B cell (primary cell): ENCODE data around the gene P2RX5. TPM values are rescaled to one million over a fixed set of nuclear protein-coding genes. Genes with fewer than 3 reads are reported as not detected.
A peak's percentile ranks its signal among the peaks of the same experiment; 100 is the strongest.

ENCODE experiments used
- ATAC-seq: fragments of 200-7000 bp; cut with Tn5 transposase; one replicate; pipeline ENCODE4 v1.10.0; 2021; ENCODE audit warnings: low read depth, mild to moderate bottlenecking, moderate number of reproducible peaks, moderate library complexity
- CTCF ChIA-PET: fragments of 350-600 bp; sonication (Branson Sonifier 250); formaldehyde crosslinking; loops from one replicate; lab custom pipeline; 2021; ENCODE audit warnings: antibody characterized with exemption, inconsistent platforms; lab: Charles Lee
- POLR2A ChIA-PET: fragments of 350-600 bp; sonication (Branson Sonifier 250); formaldehyde crosslinking; loops from one replicate; lab custom pipeline; 2021; ENCODE audit warnings: antibody characterized with exemption; lab: Charles Lee
- DNase-seq: peaks from one replicate; pipeline ENCODE4 v3.0.0; 2013
- H2AFZ ChIP-seq: 2 replicates; pipeline ENCODE4 v1.6.1; 2012; ENCODE audit warnings: mild to moderate bottlenecking, low read depth, low read length; ENCODE audit not compliant: insufficient read depth, poor library complexity, severe bottlenecking
- H3K27ac ChIP-seq, 2 donors: 1 replicate in 1 of 2; 2 replicates in 1 of 2; pipeline ENCODE4 v1.5.1; 2012 to 2013; ENCODE audit warnings: low read length in 2 of 2, mild to moderate bottlenecking in 2 of 2, moderate library complexity in 1 of 2
- H3K27me3 ChIP-seq, 4 experiments: fragments of 200-600 bp in 1 of 4; sonication (generic) in 1 of 4; replicated peaks in 1 of 4; 1 replicate in 2 of 4; 2 replicates in 2 of 4; pipeline versions ENCODE4 v1.6.1 to v1.7.0; 2013 to 2016; ENCODE audit warnings: low read length in 3 of 4, mild to moderate bottlenecking in 2 of 4, mixed read lengths in 1 of 4, moderate library complexity in 1 of 4; ENCODE audit not compliant: insufficient read depth in 4 of 4, control insufficient read depth in 3 of 4; ENCODE audit errors: control extremely low read depth in 1 of 4
- H3K36me3 ChIP-seq, 2 experiments: replicated peaks in 1 of 2; 1 replicate in 1 of 2; 2 replicates in 1 of 2; pipeline versions ENCODE4 v1.6.1 to v1.7.1; 2013; ENCODE audit warnings: low read length in 1 of 2; ENCODE audit not compliant: insufficient read depth in 2 of 2, control insufficient read depth in 1 of 2; ENCODE audit errors: control extremely low read depth in 1 of 2, extremely low read depth in 1 of 2
- H3K4me1 ChIP-seq, 2 donors: fragments of 200-600 bp in 1 of 2; sonication (generic) in 1 of 2; 1 replicate in 1 of 2; 2 replicates in 1 of 2; pipeline versions ENCODE4 v1.5.1 to v1.6.1; 2013 to 2017; ENCODE audit warnings: low read length in 2 of 2; ENCODE audit not compliant: control insufficient read depth in 2 of 2, insufficient read depth in 2 of 2
- H3K4me2 ChIP-seq: replicated peaks from 2 replicates; pipeline ENCODE3; 2012; ENCODE audit warnings: mild to moderate bottlenecking, low read depth, low read length; ENCODE audit not compliant: poor library complexity, severe bottlenecking
- H3K4me3 ChIP-seq, 5 experiments: fragments of 200-600 bp in 1 of 5; sonication (generic) in 1 of 5; 1 replicate in 3 of 5; 2 replicates in 2 of 5; pipeline versions ENCODE4 v1.5.1 to v1.7.0; 2011 to 2016; ENCODE audit warnings: low read length in 4 of 5, mild to moderate bottlenecking in 4 of 5, low read depth in 2 of 5, control low read depth in 1 of 5, moderate library complexity in 1 of 5; ENCODE audit not compliant: insufficient read depth in 1 of 5; ENCODE audit errors: control extremely low read depth in 1 of 5, extremely low read depth in 1 of 5
- H3K79me2 ChIP-seq: fragments of 200-600 bp; sonication (generic); one replicate; pipeline ENCODE4 v1.6.0; 2016; ENCODE audit warnings: low read length; ENCODE audit not compliant: control insufficient read depth, insufficient read depth
- H3K9ac ChIP-seq: fragments of 200-600 bp; sonication (generic); 2 replicates; pipeline ENCODE4 v1.6.1; 2017; ENCODE audit warnings: mild to moderate bottlenecking, low read length, moderate library complexity
- H3K9me3 ChIP-seq, 3 donors: one replicate each; pipeline versions ENCODE4 v1.6.1 to v1.7.1; 2013; ENCODE audit warnings: low read length in 2 of 3; ENCODE audit not compliant: control insufficient read depth in 2 of 3, insufficient read depth in 1 of 3; ENCODE audit errors: control extremely low read depth in 1 of 3
- H4K20me1 ChIP-seq: 2 replicates; pipeline ENCODE4 v1.6.0; 2012; ENCODE audit warnings: mild to moderate bottlenecking, low read length; ENCODE audit not compliant: insufficient read depth, control insufficient read depth, poor library complexity, severe bottlenecking
- H3K27ac Mint-ChIP-seq: one replicate; pipeline ENCODE4 v1.8.0; 2021; ENCODE audit warnings: mixed read lengths
- H3K27me3 Mint-ChIP-seq: one replicate; pipeline ENCODE4 v1.8.0; 2021; ENCODE audit warnings: mixed read lengths
- H3K4me1 Mint-ChIP-seq: one replicate; pipeline ENCODE4 v1.8.0; 2021; ENCODE audit warnings: mixed read lengths
- H3K4me3 Mint-ChIP-seq: one replicate; pipeline ENCODE4 v1.8.0; 2021; ENCODE audit warnings: mixed read lengths
- H3K9me3 Mint-ChIP-seq: one replicate; pipeline ENCODE4 v1.8.0; 2022; ENCODE audit warnings: mixed read lengths; ENCODE audit not compliant: insufficient read depth
- CTCF ChIP-seq: fragments of 200-600 bp; IDR thresholded peaks from one replicate; pipeline ENCODE4 v1.8.0; 2022; ENCODE audit warnings: antibody characterized with exemption, mild to moderate bottlenecking
- EZH2 ChIP-seq: IDR thresholded peaks from 2 replicates; pipeline ENCODE4 v1.6.1; 2012; ENCODE audit warnings: borderline replicate concordance, low read depth, mild to moderate bottlenecking, moderate library complexity, low read length; ENCODE audit not compliant: insufficient read depth, poor library complexity, severe bottlenecking
- WGBS: methylation state at CpG from one replicate; pipeline ENCODE4 v1.1.5; 2013; ENCODE audit warnings: missing lambda C conversion rate; ENCODE audit not compliant: insufficient coverage; 5-methylcytosine and 5-hydroxymethylcytosine counted together
- intact Hi-C: fragments of 100-400 bp; cut with micrococcal nuclease; formaldehyde crosslinking; loops from one replicate; pipeline ENCODE4 v1.10.0; 2022
- polyA plus RNA-seq: library from polyadenylated mRNA; depleted of rRNA; stranded (reverse); fragments of >200 nt; gene quantifications from 2 replicates; pipeline ENCODE4 v1.2.3, GENCODE V29; 2012
- total RNA-seq, 2 donors: library from RNA; stranded (reverse); fragments of 120-200 nt in 1 of 2; gene quantifications; 1 replicate in 1 of 2; 2 replicates in 1 of 2; pipeline versions ENCODE4 v1.2.3 to v1.2.4, GENCODE V29; 2013 to 2022

P2RX5 gene
- total and polyA plus RNA-seq, 2 donors (not counting 1 experiment from before 2014, with no cell fraction given) = 405 to 745 TPM

GRCh38 chr17:3693829-3694231 is 2.1 kb downstream of the P2RX5 start:
- peak overlapping the region; percentile 76 to 91 for H3K27ac ChIP-seq
- peak overlapping the region; percentile 77 for H3K9ac ChIP-seq
- H3K4me3 Mint-ChIP-seq = peak overlapping the region; percentile 100
- 15% methylated on average over 8 of the region's 9 CpGs for WGBS
- H3K36me3 ChIP-seq = peaks cover 0 to 36% of the 10 kb centered on the region in 2 experiments
- peaks cover 0 to 8% (median 6%) of the 10 kb centered on the region in 3 donors for H3K9me3 ChIP-seq
- no peaks in the 10 kb centered on the region for H3K27me3 ChIP-seq
- H3K4me2 ChIP-seq = peak overlapping the region; percentile 80
- H4K20me1 ChIP-seq = peaks cover 47% of the 10 kb centered on the region
- H3K4me1 Mint-ChIP-seq = peaks cover 70% of the 10 kb centered on the region
- no peak for TF ChIP-seq CTCF
- no peak for TF ChIP-seq EZH2
- H3K4me1 ChIP-seq = peaks cover 48 to 77% of the 10 kb centered on the region in 2 donors
- peaks cover 75% of the 10 kb centered on the region for H3K79me2 ChIP-seq
- no peak overlapping the region for H2AFZ ChIP-seq
- no peaks in the 10 kb centered on the region for H3K27me3 Mint-ChIP-seq
- ChIA-PET POLR2A (interaction anchor here (0.6 to 6.4 kb wide), 10 partner anchors 16 to 203 kb away, joined by 3 to 63 read pairs (median 4); partner anchors contain the start of gene HASPIN), CTCF (interaction anchor here (0.6 to 5.0 kb wide), 12 partner anchors 10 to 134 kb away, joined by 3 to 52 read pairs (median 4); partner anchors contain the start of gene HASPIN)
- peak overlapping the region in 4 of 5 experiments; percentile 78 to 93 (median 86) for H3K4me3 ChIP-seq
- DNase-seq (peak; percentile 89), ATAC-seq (peak; percentile 37)
- intact Hi-C loops = loop anchor here (1.0 to 5.0 kb wide), 3 partner anchors 17 to 273 kb away; no protein-coding TSS in a partner anchor
- H3K27ac Mint-ChIP-seq = peak overlapping the region; percentile 97
- H3K9me3 Mint-ChIP-seq = no peaks in the 10 kb centered on the region

GRCh38 chr17:3693141-3693540 is 2.8 kb downstream of the P2RX5 start:
- H3K4me1 ChIP-seq = peaks cover 55 to 77% of the 10 kb centered on the region in 2 donors
- H3K4me3 Mint-ChIP-seq = peak overlapping the region; percentile 91
- TF ChIP-seq EZH2 (no peak), CTCF (no peak)
- peaks cover 54% of the 10 kb centered on the region for H4K20me1 ChIP-seq
- ChIA-PET CTCF (interaction anchor here (0.8 to 5.0 kb wide), 8 partner anchors 10 to 134 kb away, joined by 3 to 52 read pairs (median 6); no protein-coding TSS in a partner anchor), POLR2A (interaction anchor here (0.6 to 6.4 kb wide), 5 partner anchors 17 to 124 kb away, joined by 3 to 63 read pairs (median 7); partner anchors contain the start of gene HASPIN)
- peaks cover 82% of the 10 kb centered on the region for H3K79me2 ChIP-seq
- H3K9ac ChIP-seq = peak overlapping the region; percentile 61
- peaks cover 0 to 43% of the 10 kb centered on the region in 2 experiments for H3K36me3 ChIP-seq
- DNase-seq = peak; percentile 58
- peaks cover 0 to 3% (median 1%) of the 10 kb centered on the region in 3 donors for H3K9me3 ChIP-seq
- peak overlapping the region; percentile 96 for H3K27ac Mint-ChIP-seq
- ATAC-seq = no peak
- H3K4me3 ChIP-seq = peak overlapping the region; percentile 76 to 93 (median 83)
- H2AFZ ChIP-seq = no peak overlapping the region
- H3K4me2 ChIP-seq = peak overlapping the region; percentile 80
- H3K27me3 ChIP-seq = no peaks in the 10 kb centered on the region
- 13% methylated on average over 4 of the region's 4 CpGs for WGBS
- H3K4me1 Mint-ChIP-seq = peaks cover 70% of the 10 kb centered on the region
- H3K27me3 Mint-ChIP-seq = no peaks in the 10 kb centered on the region
- intact Hi-C loops = loop anchor here (1.0 to 5.0 kb wide), 3 partner anchors 18 to 274 kb away; no protein-coding TSS in a partner anchor
- no peaks in the 10 kb centered on the region for H3K9me3 Mint-ChIP-seq
- peak overlapping the region; percentile 69 to 91 for H3K27ac ChIP-seq
